H1 (cell line): ENCODE data around the gene GBF1. TPM values are rescaled to one million over a fixed set of nuclear protein-coding genes. Genes with fewer than 3 reads are reported as not detected.

Experiments
- CTCF ChIA-PET: fragments of 300-600 bp; sonication (Branson Sonifier 250); formaldehyde crosslinking; loops from one replicate; lab custom pipeline; 2021; ENCODE audit not compliant: partially characterized antibody; lab: Charles Lee
- POLR2A ChIA-PET: fragments of 300-600 bp; sonication (Branson Sonifier 250); formaldehyde crosslinking; loops from one replicate; lab custom pipeline; 2021; ENCODE audit warnings: inconsistent platforms; ENCODE audit not compliant: partially characterized antibody; lab: Charles Lee
- DNase-seq, 2 experiments: peaks; one replicate each; pipeline versions ENCODE4 v3.0.0 to v3.0.0-alpha.2; 2010 to 2022; ENCODE audit warnings: low spot score in 2 of 2, low read depth in 1 of 2, mixed read lengths in 1 of 2
- FAIRE-seq: peaks from 2 replicates; lab custom pipeline; 2011; peaks lifted over from hg19 to GRCh38; lab: Jason Lieb, UNC
- H2AFZ ChIP-seq: 2 replicates; pipeline ENCODE4 v1.8.1; 2012; ENCODE audit warnings: low read length, inconsistent platforms
- H2AK5ac ChIP-seq: 2 replicates; pipeline ENCODE4 v1.6.1; 2013; ENCODE audit warnings: low read depth, low read length
- H2BK120ac ChIP-seq: replicated peaks from 2 replicates; pipeline ENCODE3; 2013; ENCODE audit warnings: low read depth, low read length, inconsistent platforms
- H2BK12ac ChIP-seq: 2 replicates; pipeline ENCODE4 v1.6.1; 2013; ENCODE audit warnings: low read depth, low read length
- H2BK15ac ChIP-seq: 2 replicates; pipeline ENCODE4 v1.6.1; 2013; ENCODE audit warnings: low read length
- H2BK20ac ChIP-seq: 2 replicates; pipeline ENCODE4 v1.6.1; 2013; ENCODE audit warnings: low read length
- H2BK5ac ChIP-seq: 2 replicates; pipeline ENCODE4 v1.6.1; 2013; ENCODE audit warnings: low read depth, low read length
- H3K14ac ChIP-seq: 2 replicates; pipeline ENCODE4 v1.6.1; 2013; ENCODE audit warnings: inconsistent platforms; ENCODE audit not compliant: insufficient read length
- H3K18ac ChIP-seq: 2 replicates; pipeline ENCODE4 v1.6.1; 2013; ENCODE audit warnings: low read length; ENCODE audit errors: extremely low read depth
- H3K23ac ChIP-seq: 2 replicates; pipeline ENCODE4 v1.6.1; 2013; ENCODE audit warnings: inconsistent platforms; ENCODE audit not compliant: insufficient read length
- H3K23me2 ChIP-seq: 2 replicates; pipeline ENCODE4 v1.6.1; 2013; ENCODE audit warnings: low read depth, low read length
- H3K27ac ChIP-seq: 2 replicates; pipeline ENCODE4 v1.6.1; 2011; ENCODE audit warnings: low read depth, low read length, inconsistent platforms
- H3K27me3 ChIP-seq, 4 experiments: replicated peaks in 1 of 4; 1 replicate in 1 of 4; 2 replicates in 3 of 4; pipeline versions ENCODE4 v1.6.1 to v1.8.1; 2011 to 2013; ENCODE audit warnings: low read length in 3 of 4, mild to moderate bottlenecking in 3 of 4, inconsistent platforms in 2 of 4, mixed read lengths in 2 of 4, moderate library complexity in 1 of 4; ENCODE audit not compliant: control insufficient read depth in 3 of 4, insufficient read depth in 3 of 4; ENCODE audit errors: extremely low read depth in 1 of 4
- H3K36me3 ChIP-seq, 4 experiments: 2 replicates each; pipeline versions ENCODE4 v1.6.1 to v1.8.1; 2011 to 2013; ENCODE audit warnings: mild to moderate bottlenecking in 4 of 4, low read length in 3 of 4, moderate library complexity in 2 of 4, control low read depth in 1 of 4, inconsistent platforms in 1 of 4; ENCODE audit not compliant: insufficient read depth in 4 of 4, control insufficient read depth in 2 of 4
- H3K4ac ChIP-seq: replicated peaks from 2 replicates; pipeline ENCODE3; 2013; ENCODE audit warnings: low read length, low read depth, mixed read lengths, inconsistent platforms; ENCODE audit not compliant: insufficient read length
- H3K4me1 ChIP-seq, 4 experiments: replicated peaks in 1 of 4; 1 replicate in 1 of 4; 2 replicates in 3 of 4; pipeline versions ENCODE4 v1.6.1 to v1.8.1; 2011 to 2013; ENCODE audit warnings: low read length in 3 of 4, inconsistent platforms in 2 of 4, mixed read lengths in 1 of 4; ENCODE audit not compliant: insufficient read depth in 4 of 4, control insufficient read depth in 3 of 4
- H3K4me2 ChIP-seq, 2 experiments: 2 replicates each; pipeline versions ENCODE4 v1.6.1 to v1.8.1; 2011 to 2013; ENCODE audit warnings: low read depth in 2 of 2, low read length in 2 of 2, control low read depth in 1 of 2, inconsistent platforms in 1 of 2, mild to moderate bottlenecking in 1 of 2; ENCODE audit not compliant: insufficient read depth in 1 of 2
- H3K4me3 ChIP-seq, 4 experiments: fragments of 200-600, 300-600 bp in 1 of 4; sonication (generic), shearing (Covaris generic), sonication (Bioruptor Twin) in 1 of 4; 2 replicates each; pipeline versions ENCODE4 v1.5.1 to v1.8.1; 2011 to 2016; ENCODE audit warnings: low read length in 4 of 4, low read depth in 3 of 4, control low read depth in 2 of 4, inconsistent platforms in 2 of 4, mild to moderate bottlenecking in 2 of 4, mixed read lengths in 1 of 4, moderate library complexity in 1 of 4; ENCODE audit not compliant: insufficient read depth in 2 of 4; ENCODE audit errors: extremely low read depth in 1 of 4
- H3K56ac ChIP-seq: replicated peaks from 2 replicates; pipeline ENCODE3; 2013; ENCODE audit warnings: low read depth, mild to moderate bottlenecking, mixed read lengths, low read length, inconsistent platforms; ENCODE audit not compliant: insufficient read length
- H3K79me1 ChIP-seq: 2 replicates; pipeline ENCODE4 v1.6.1; 2013; ENCODE audit warnings: low read depth, low read length, control low read depth
- H3K79me2 ChIP-seq, 2 experiments: 2 replicates each; pipeline versions ENCODE4 v1.6.1 to v1.8.1; 2012 to 2013; ENCODE audit warnings: low read length in 2 of 2, mild to moderate bottlenecking in 2 of 2, inconsistent platforms in 1 of 2; ENCODE audit not compliant: insufficient read depth in 2 of 2, control insufficient read depth in 1 of 2
- H3K9ac ChIP-seq, 4 experiments: replicated peaks in 1 of 4; 1 replicate in 1 of 4; 2 replicates in 3 of 4; pipeline versions ENCODE4 v1.6.1 to v1.8.1; 2011 to 2013; ENCODE audit warnings: low read depth in 3 of 4, low read length in 3 of 4, control low read depth in 2 of 4, mild to moderate bottlenecking in 2 of 4, moderate library complexity in 2 of 4, inconsistent platforms in 1 of 4; ENCODE audit errors: extremely low read depth in 1 of 4
- H3K9me3 ChIP-seq, 2 experiments: 2 replicates each; pipeline versions ENCODE4 v1.6.1 to v1.8.1; 2012 to 2013; ENCODE audit warnings: mild to moderate bottlenecking in 2 of 2, moderate library complexity in 2 of 2, control low read depth in 1 of 2, inconsistent platforms in 1 of 2, low read depth in 1 of 2, low read length in 1 of 2, mixed read lengths in 1 of 2; ENCODE audit not compliant: insufficient read depth in 2 of 2
- H4K20me1 ChIP-seq, 2 experiments: replicated peaks in 1 of 2; 2 replicates each; pipeline versions ENCODE3 to v1.8.1; 2011 to 2013; ENCODE audit warnings: inconsistent platforms in 2 of 2, low read length in 2 of 2, mild to moderate bottlenecking in 1 of 2; ENCODE audit not compliant: insufficient read depth in 2 of 2, control insufficient read depth in 1 of 2
- H4K5ac ChIP-seq: 2 replicates; pipeline ENCODE4 v1.6.1; 2013; ENCODE audit warnings: low read length, low read depth, mixed read lengths, inconsistent platforms; ENCODE audit not compliant: insufficient read length
- H4K8ac ChIP-seq: 2 replicates; pipeline ENCODE4 v1.8.0; 2013; ENCODE audit warnings: mild to moderate bottlenecking, moderate library complexity, low read length, inconsistent platforms; ENCODE audit not compliant: insufficient read depth; ENCODE audit errors: extremely low read depth
- H4K91ac ChIP-seq: replicated peaks from 2 replicates; pipeline ENCODE3; 2013; ENCODE audit warnings: low read length, mixed read lengths, inconsistent platforms; ENCODE audit not compliant: insufficient read length
- POLR2AphosphoS5 ChIP-seq: IDR thresholded peaks from 2 replicates; pipeline ENCODE4 v1.6.1; 2011; ENCODE audit warnings: low read depth, low read length
- YY1 ChIP-seq: IDR thresholded peaks from 2 replicates; pipeline ENCODE4 v1.6.1; 2011; ENCODE audit warnings: low read depth, mild to moderate bottlenecking, low read length
- WGBS, 2 experiments: shearing (Covaris generic) in 1 of 2; methylation state at CpG; one replicate each; pipeline versions ENCODE4 v1.1.6 to v1.1.7; 2013 to 2015; ENCODE audit warnings: low lambda C conversion rate in 2 of 2, mixed read lengths in 2 of 2, inconsistent platforms in 1 of 2, low coverage in 1 of 2, missing lambda C conversion rate in 1 of 2; ENCODE audit not compliant: insufficient replicate concordance in 2 of 2, insufficient coverage in 1 of 2, insufficient read length in 1 of 2; ENCODE audit errors: extremely low coverage in 1 of 2, missing lambda C conversion rate in 1 of 2; 5-methylcytosine and 5-hydroxymethylcytosine counted together
- polyA plus RNA-seq, 7 experiments: library from polyadenylated mRNA; depleted of rRNA in 3 of 7; stranded (reverse) in 5 of 7; unstranded in 2 of 7; fragments of >200 nt in 5 of 7; fragments of 200-250 nt in 2 of 7; gene quantifications; 1 replicate in 5 of 7; 2 replicates in 1 of 7; 4 replicates in 1 of 7; pipeline versions ENCODE4 v1.2.1 to v1.2.3, GENCODE V29; 2011 to 2013; ENCODE audit warnings: missing spikeins in 2 of 7, mixed read lengths in 2 of 7
- total RNA-seq: library from RNA; stranded (reverse); fragmentation: NEBNext Ultra II Directional; extraction: Animal tissue kit (Norgen Biotek cat#: 25700); gene quantifications from 2 replicates; pipeline ENCODE4 v1.2.1, GENCODE V29; 2021

GBF1 gene
- total and polyA plus RNA-seq, 2 of the 8 experiments (the other 6 are each of a cell fraction or from before 2014, with no cell fraction given): 11.0 to 25.5 TPM

- Histone ChIP-seq H3K56ac (no peak overlapping the region), H4K20me1 (peaks cover 0 to 8% of the 10 kb centered on the region in 2 experiments), H3K4me3 (no peak overlapping the region), H3K4me1 (peaks cover 6 to 15% (median 13%) of the 10 kb centered on the region in 4 experiments)
- TF ChIP-seq POLR2AphosphoS5 (0 out of 2 replicates have a peak, but pooled peaks have one; percentile 10), YY1 (no peak)
- TF ChIP-seq, all 59 proteins: peak for 1
- ChIA-PET POLR2A (interaction anchor here (1.2 to 5.9 kb wide), 4 partner anchors 11 to 63 kb away, joined by 3 to 33 read pairs (median 4); partner anchors contain the start of gene NFKB2), CTCF (interaction anchor here (0.9 to 16.4 kb wide), 13 partner anchors 8 to 185 kb away, joined by 3 to 357 read pairs (median 23); partner anchors contain the start of genes C10orf95, ELOVL3, FBXL15 and NFKB2)
- Histone ChIP-seq H3K79me2 (no peaks in the 10 kb centered on the region), H3K36me3 (peaks cover 2 to 13% (median 4%) of the 10 kb centered on the region in 4 experiments; a peak in 3 of 8 replicates), H3K4ac (no peak overlapping the region), H4K5ac (no peak overlapping the region), H2AK5ac (no peak overlapping the region), H2BK120ac (no peak overlapping the region), H3K79me1 (no peaks in the 10 kb centered on the region), H2AFZ (no peak overlapping the region), H3K9ac (no peak overlapping the region), H3K23ac (no peak overlapping the region), H3K4me2 (no peak overlapping the region), H2BK20ac (no peak overlapping the region), H4K91ac (no peak overlapping the region), H4K8ac (no peak overlapping the region; the same call in 1 of the 2 replicates), H3K18ac (no peak overlapping the region), H3K9me3 (no peaks in the 10 kb centered on the region), H3K23me2 (peaks cover 21% of the 10 kb centered on the region), H3K27ac (no peak overlapping the region), H3K27me3 (peaks cover 14 to 33% (median 32%) of the 10 kb centered on the region in 4 experiments), H2BK15ac (no peak overlapping the region), H3K14ac (no peak overlapping the region), H2BK12ac (no peak overlapping the region), H2BK5ac (no peak overlapping the region)
- WGBS, 2 experiments: 86% methylated on average over 6 of the region's 6 CpGs; no CpG with 5 or more reads in 1 of the 2 experiments
- DNase-seq (no peak), FAIRE-seq (no peak)
Measured at GRCh38 chr10:102405632-102406031, 160.3 kb downstream of the GBF1 start.
